Activated CD4-positive, alpha-beta memory T cell treated with anti-CD3 and anti-CD28 coated beads, Interleukin-2, amount 10 ng/mL, durations not matched to agents 7 days and 5 days (primary cell): ENCODE results near the gene BCL11B. TPM values are rescaled to one million over a fixed set of nuclear protein-coding genes. Genes with fewer than 3 reads are reported as not detected.
A peak's percentile ranks its signal among the peaks of the same experiment; 100 is the strongest.

Experiments
- CTCF ChIA-PET: fragments of 350-600 bp; sonication (Branson Sonifier 250); formaldehyde crosslinking; loops from one replicate; lab custom pipeline; 2021; ENCODE audit warnings: antibody characterized with exemption, inconsistent platforms; lab: Charles Lee
- POLR2A ChIA-PET: fragments of 350-600 bp; sonication (Branson Sonifier 250); formaldehyde crosslinking; loops from one replicate; lab custom pipeline; 2021; ENCODE audit warnings: antibody characterized with exemption; lab: Charles Lee
- DNase-seq: peaks from one replicate; pipeline ENCODE4 v3.0.0-alpha.2; 2020
- H3K27ac Mint-ChIP-seq: one replicate; pipeline ENCODE4 v1.8.0; 2021; ENCODE audit warnings: mild to moderate bottlenecking, mixed read lengths
- H3K27me3 Mint-ChIP-seq: one replicate; pipeline ENCODE4 v1.8.0; 2021; ENCODE audit warnings: mixed read lengths
- H3K36me3 Mint-ChIP-seq: one replicate; pipeline ENCODE4 v1.8.0; 2021; ENCODE audit warnings: low read depth, mixed read lengths
- H3K4me1 Mint-ChIP-seq: one replicate; pipeline ENCODE4 v1.8.0; 2021; ENCODE audit warnings: mixed read lengths
- H3K4me3 Mint-ChIP-seq: one replicate; pipeline ENCODE4 v1.8.0; 2021; ENCODE audit warnings: mild to moderate bottlenecking, mixed read lengths
- H3K9me3 Mint-ChIP-seq: one replicate; pipeline ENCODE4 v1.8.0; 2021; ENCODE audit warnings: mixed read lengths
- total RNA-seq, 2 experiments: library from RNA; stranded (reverse); gene quantifications; one replicate each; pipeline ENCODE4 v1.2.3, GENCODE V29; 2021

BCL11B gene
- total RNA-seq, 2 experiments from 2014 or later: 81.7 to 82.0 TPM

DNA sequence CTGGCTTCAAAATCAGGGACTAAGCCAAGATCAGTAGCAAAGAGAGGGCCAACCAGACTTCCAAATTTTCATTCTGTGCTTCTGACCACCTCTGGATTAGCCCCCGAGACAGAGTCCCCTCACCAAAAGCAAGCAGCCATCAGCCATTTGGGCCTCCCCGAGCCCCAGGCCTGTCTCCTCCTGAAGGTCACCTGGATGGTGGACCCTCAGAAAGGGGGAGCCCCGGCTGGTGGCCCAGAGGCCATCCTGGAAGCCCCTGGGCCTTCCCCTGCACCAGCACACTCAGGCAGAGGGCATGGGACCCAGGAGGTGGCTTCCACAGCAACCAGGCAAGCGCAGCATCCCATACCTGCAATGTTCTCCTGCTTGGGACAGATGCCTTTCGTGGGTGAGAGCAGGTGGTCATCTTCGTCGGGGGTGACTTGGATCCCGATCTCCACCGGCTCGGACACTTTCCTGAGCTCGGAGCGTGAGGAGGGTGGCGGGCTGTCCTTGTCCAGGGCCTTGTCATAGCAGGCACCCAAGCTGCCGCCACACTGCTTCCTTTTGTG lies 14.8 kb downstream of the BCL11B start:
- peaks cover 90% of the 10 kb centered on the region for H3K36me3 Mint-ChIP-seq
- H3K4me1 Mint-ChIP-seq: peaks cover 93% of the 10 kb centered on the region
- POLR2A ChIA-PET: interaction anchor here (1.1 to 41.9 kb wide), 5 partner anchors 7 to 1067 kb away, joined by 3 to 1689 read pairs (median 4); partner anchors contain the start of gene BCL11B
- peak; percentile 17 for DNase-seq
- H3K27ac Mint-ChIP-seq: peak overlapping the region; percentile 100
- peak overlapping the region; percentile 99 for H3K4me3 Mint-ChIP-seq
- H3K27me3 Mint-ChIP-seq: no peaks in the 10 kb centered on the region
- CTCF ChIA-PET: interaction anchor here (0.7 to 1.5 kb wide), 5 partner anchors 8 to 27 kb away, joined by 3 to 7 read pairs (median 3); no protein-coding TSS in a partner anchor
- no peaks in the 10 kb centered on the region for H3K9me3 Mint-ChIP-seq

DNA sequence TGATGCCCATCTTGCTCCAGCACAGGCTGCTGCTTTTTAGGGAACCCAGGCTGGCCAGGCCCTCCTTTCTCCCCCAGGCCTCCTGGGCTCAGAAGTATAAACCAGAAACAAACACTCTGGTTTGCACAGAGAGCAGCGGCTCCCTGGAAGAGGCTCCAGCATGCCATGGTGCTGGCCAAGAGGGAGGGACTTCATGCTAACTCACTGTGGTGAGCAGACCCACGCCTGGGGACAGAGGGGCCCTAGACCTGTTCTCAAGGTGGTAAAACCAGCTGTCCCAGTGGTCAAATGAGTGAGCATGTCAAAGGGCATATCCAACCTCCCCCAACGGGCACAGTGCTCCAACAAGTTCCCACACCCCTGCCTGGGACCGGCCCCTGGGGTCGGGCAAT lies 15.5 kb downstream of the BCL11B start:
- ChIA-PET POLR2A (interaction anchor here (0.8 to 41.9 kb wide), 5 partner anchors 8 to 69 kb away, joined by 3 to 1689 read pairs (median 4); partner anchors contain the start of gene BCL11B), CTCF (interaction anchor here (0.7 to 1.5 kb wide), 5 partner anchors 9 to 26 kb away, joined by 3 to 7 read pairs (median 3); no protein-coding TSS in a partner anchor)
- Mint-ChIP-seq H3K36me3 (peaks cover 92% of the 10 kb centered on the region), H3K4me3 (peak overlapping the region; percentile 99), H3K27ac (peak overlapping the region; percentile 100), H3K27me3 (no peaks in the 10 kb centered on the region), H3K9me3 (no peaks in the 10 kb centered on the region), H3K4me1 (peaks cover 94% of the 10 kb centered on the region)
- peak; percentile 18 for DNase-seq

DNA sequence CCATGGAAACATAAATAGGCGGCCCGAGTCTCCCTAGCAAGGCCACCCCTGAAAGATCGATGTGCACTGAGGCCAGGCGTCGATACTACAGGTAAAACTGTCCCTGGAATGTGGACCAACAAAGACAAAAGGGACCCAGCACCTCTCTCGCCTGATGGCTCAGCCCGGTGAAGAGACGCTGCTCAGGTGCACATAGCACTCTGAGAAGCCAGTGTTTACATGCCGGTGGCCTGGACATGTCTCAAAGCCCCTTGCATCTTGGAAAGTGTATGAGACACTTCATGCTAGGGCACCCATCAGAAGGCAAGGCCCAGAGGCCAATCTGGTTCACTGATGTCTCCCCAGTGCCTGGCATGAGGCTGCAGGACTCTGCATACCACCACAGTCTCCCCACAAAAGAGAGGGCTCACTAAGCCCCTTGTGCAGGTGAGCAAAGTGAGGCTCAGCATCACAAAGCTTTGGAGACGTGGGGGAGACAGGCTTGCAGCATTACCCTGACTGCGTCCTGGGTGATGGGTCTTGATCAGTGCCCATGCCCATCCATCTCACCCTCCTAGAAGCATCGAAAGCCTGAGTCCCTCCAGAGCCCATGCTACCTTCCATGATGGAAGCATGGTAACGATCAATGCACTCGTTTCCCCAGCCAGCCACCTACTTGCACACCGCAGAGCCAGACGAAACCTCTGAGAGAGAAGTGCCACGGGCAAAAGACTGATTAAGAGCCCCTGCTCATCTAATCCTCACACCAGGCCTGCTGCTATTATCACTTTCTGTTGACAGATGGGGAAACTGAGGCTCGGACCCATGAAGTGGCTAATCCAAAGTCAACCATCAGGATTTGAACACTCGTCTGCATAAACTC lies 16.1 kb downstream of the BCL11B start:
- peak overlapping the region; percentile 99 for H3K4me3 Mint-ChIP-seq
- DNase-seq: peak; percentile 28
- H3K9me3 Mint-ChIP-seq: no peaks in the 10 kb centered on the region
- H3K27ac Mint-ChIP-seq: peak overlapping the region; percentile 100
- CTCF ChIA-PET: interaction anchor here (0.6 to 3.0 kb wide), 4 partner anchors 14 to 263 kb away, joined by 4 to 17 read pairs (median 7); no protein-coding TSS in a partner anchor
- H3K27me3 Mint-ChIP-seq: no peaks in the 10 kb centered on the region
- POLR2A ChIA-PET: interaction anchor here (0.8 to 41.9 kb wide), 5 partner anchors 8 to 67 kb away, joined by 3 to 1689 read pairs (median 10); partner anchors contain the start of gene BCL11B
- H3K36me3 Mint-ChIP-seq: peaks cover 93% of the 10 kb centered on the region
- H3K4me1 Mint-ChIP-seq: peaks cover 94% of the 10 kb centered on the region

DNA sequence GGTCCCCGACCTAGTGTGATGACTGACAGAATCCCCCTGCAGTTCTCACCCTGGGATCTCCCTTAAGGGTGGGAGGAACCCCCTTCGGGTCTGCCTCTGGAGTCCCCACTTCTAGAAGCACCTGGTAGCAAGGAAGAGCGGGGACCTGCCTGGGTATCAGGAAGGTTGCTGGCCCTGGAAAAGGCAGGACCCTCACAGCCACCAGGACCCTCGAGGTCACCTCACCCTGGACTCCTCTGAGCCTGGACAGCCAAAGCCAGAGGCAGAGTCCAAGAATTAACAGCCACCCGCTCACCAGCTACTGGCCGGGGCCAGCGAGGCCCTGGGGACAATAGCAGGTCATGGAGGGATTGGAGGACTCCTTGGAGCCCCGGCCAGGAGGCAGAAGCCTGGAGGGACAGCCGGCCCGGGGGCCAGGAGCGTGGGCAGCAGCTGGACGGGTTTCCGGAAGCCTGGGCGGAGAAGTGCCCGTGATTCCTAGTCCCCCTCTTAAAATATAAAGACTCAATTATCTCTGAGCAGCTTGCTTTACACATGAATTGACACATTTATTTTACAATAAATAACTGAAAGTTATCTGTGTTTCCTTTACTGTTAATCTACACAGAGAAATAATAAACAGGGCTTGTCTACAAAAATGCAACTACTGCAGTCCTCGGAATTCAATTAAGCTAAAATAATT lies 17.5 kb downstream of the BCL11B start:
- peak overlapping the region; percentile 75 for H3K4me3 Mint-ChIP-seq
- peak overlapping the region; percentile 100 for H3K27ac Mint-ChIP-seq
- ChIA-PET CTCF (interaction anchor here (0.7 to 3.0 kb wide), 9 partner anchors 10 to 66 kb away, joined by 3 to 17 read pairs (median 6); partner anchors contain the start of gene BCL11B), POLR2A (interaction anchor here (0.7 to 41.9 kb wide), 7 partner anchors 10 to 66 kb away, joined by 3 to 1689 read pairs (median 8); partner anchors contain the start of gene BCL11B)
- DNase-seq: no peak
- H3K36me3 Mint-ChIP-seq: peaks cover 92% of the 10 kb centered on the region
- H3K4me1 Mint-ChIP-seq: peaks cover 94% of the 10 kb centered on the region
- H3K27me3 Mint-ChIP-seq: no peaks in the 10 kb centered on the region
- H3K9me3 Mint-ChIP-seq: no peaks in the 10 kb centered on the region

DNA sequence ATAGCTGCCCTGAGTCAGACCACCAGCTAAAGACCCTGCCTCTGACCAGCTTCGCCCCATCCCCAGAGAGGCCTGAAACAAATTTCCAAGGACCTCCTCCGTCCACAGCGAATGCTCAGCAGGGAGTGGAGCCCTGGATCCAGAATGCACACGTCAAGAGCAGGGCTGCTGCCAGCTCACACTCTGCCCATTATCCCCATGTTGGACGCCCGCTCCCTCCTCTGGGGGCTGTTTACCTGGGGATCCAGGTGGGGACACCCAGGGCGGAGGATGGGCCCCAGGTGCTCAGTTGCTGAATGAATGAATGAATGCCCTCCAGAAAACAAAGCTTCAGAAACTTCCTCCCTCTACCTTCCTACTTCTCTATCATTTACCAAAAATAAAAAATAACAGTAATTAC lies 18.1 kb downstream of the BCL11B start:
- peaks cover 92% of the 10 kb centered on the region for H3K36me3 Mint-ChIP-seq
- no peaks in the 10 kb centered on the region for H3K27me3 Mint-ChIP-seq
- POLR2A ChIA-PET: interaction anchor here (0.7 to 41.9 kb wide), 6 partner anchors 10 to 65 kb away, joined by 3 to 1689 read pairs (median 9); partner anchors contain the start of gene BCL11B
- peaks cover 94% of the 10 kb centered on the region for H3K4me1 Mint-ChIP-seq
- H3K27ac Mint-ChIP-seq: peak overlapping the region; percentile 94
- no peak for DNase-seq
- no peaks in the 10 kb centered on the region for H3K9me3 Mint-ChIP-seq
- peak overlapping the region; percentile 75 for H3K4me3 Mint-ChIP-seq
- CTCF ChIA-PET: interaction anchor here (0.7 to 3.0 kb wide), 8 partner anchors 10 to 24 kb away, joined by 3 to 17 read pairs (median 4); partner anchors contain the start of gene BCL11B

DNA sequence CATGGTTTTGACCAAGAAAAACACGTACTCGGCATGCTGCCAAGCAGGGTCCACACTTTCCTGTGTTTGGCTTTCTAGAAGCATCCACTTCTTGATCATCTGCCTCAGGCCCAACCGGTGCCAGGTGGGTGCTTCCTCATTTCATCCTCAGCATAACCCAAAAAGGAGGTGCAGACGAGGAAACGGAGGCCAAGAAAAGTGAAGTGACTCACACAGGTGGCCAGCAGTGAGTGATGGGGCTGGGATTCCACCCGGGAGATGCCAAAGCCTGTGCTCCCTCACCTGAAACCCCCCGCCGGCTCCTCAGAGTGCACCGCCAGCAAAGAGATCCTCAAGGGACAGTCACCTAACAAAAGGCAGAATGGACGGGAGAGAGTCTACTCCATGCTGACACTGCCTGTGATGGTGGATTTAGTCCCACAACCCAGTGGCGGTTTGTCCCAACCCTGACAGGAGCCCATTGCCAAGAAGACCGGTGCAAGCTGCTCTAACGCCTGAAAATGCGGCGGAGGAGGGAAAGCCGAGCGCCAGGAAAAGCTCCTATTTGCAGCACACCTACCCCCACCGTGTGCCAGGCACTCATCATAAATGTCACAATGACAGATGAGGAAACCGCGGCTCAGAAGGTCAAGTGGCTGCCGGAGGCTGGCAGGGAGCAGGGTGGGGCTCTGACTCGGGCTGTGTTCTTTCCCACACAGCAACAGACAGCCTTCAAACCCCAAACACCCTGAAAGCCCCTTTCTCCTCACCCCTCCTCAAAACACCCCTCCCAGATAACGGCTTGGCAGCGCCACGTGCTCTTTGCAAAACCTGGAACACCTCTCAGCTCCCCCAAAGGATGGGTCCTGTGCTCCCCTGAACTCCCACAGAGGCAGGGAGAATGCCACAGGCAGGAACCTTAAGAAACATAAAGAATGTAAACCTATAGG lies 18.8 kb downstream of the BCL11B start:
- Mint-ChIP-seq H3K36me3 (peaks cover 92% of the 10 kb centered on the region), H3K27me3 (no peaks in the 10 kb centered on the region), H3K4me3 (peak overlapping the region; percentile 75), H3K4me1 (peaks cover 94% of the 10 kb centered on the region), H3K27ac (peak overlapping the region; percentile 94), H3K9me3 (no peaks in the 10 kb centered on the region)
- ChIA-PET CTCF (interaction anchor here (0.9 to 3.0 kb wide), 6 partner anchors 9 to 23 kb away, joined by 4 to 17 read pairs (median 5); partner anchors contain the start of gene BCL11B), POLR2A (interaction anchor here (0.7 to 41.9 kb wide), 6 partner anchors 11 to 64 kb away, joined by 3 to 1689 read pairs (median 9); partner anchors contain the start of gene BCL11B)
- peak; percentile 70 for DNase-seq

DNA sequence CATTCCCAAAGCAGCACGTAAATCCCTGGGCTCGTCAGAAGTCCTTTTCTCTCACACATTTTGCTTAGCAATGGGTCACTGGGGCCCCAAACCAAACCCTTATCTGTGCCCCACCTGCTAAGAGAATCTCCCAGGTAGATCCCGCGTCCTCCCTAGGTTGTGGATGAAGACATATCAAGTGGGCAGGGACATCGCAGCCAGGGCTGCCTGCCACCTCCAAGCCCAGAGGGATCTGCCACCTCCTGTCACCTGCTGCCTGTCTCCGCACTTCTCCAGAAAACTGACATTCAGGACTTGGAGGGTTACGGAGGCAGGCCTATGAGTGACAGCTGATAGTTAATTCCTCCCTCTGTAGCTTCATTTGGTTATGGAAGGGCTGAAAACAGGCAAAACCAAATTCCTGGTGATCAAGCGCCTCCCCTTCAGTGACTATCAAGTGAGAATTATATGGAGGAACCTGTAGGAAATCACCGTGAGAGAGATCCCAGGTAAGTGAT lies 19.5 kb downstream of the BCL11B start:
- CTCF ChIA-PET: interaction anchor here (0.8 to 2.4 kb wide), 3 partner anchors 19 to 22 kb away, joined by 3 to 6 read pairs (median 3); partner anchors contain the start of gene BCL11B
- Mint-ChIP-seq H3K4me1 (peaks cover 94% of the 10 kb centered on the region), H3K27ac (peak overlapping the region; percentile 94), H3K36me3 (peaks cover 88% of the 10 kb centered on the region), H3K4me3 (peak overlapping the region; percentile 75), H3K9me3 (no peaks in the 10 kb centered on the region), H3K27me3 (no peaks in the 10 kb centered on the region)
- no peak for DNase-seq
- POLR2A ChIA-PET: interaction anchor here (24.6 to 41.9 kb wide), 2 partner anchors 11 to 14 kb away, joined by 1689 read pairs; partner anchors contain the start of gene BCL11B

DNA sequence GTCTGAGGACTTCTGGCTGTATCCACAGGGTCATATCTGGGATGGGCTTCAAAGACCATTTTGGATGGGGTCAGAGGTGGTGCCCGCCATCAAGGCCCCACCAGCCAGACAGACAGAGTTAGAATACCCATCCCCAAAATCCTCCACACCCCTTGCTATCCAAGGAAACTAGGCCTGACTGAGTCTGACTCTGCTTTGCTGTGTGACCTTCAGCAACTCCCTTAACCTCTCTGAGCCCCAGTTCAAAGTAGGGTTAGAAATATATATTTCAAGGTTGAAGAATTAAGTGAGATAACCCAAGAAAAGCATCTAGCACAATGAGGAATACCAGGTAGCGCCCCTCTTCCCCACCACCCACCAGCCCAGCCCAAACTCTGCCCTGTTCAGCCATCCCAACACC lies 20.3 kb downstream of the BCL11B start:
- Mint-ChIP-seq H3K4me3 (peak overlapping the region; percentile 32), H3K27me3 (no peaks in the 10 kb centered on the region), H3K27ac (peak overlapping the region; percentile 65), H3K36me3 (peaks cover 86% of the 10 kb centered on the region), H3K9me3 (no peaks in the 10 kb centered on the region), H3K4me1 (peaks cover 94% of the 10 kb centered on the region)
- ChIA-PET POLR2A (interaction anchor here (0.8 to 41.9 kb wide), 4 partner anchors 12 to 61 kb away, joined by 3 to 1689 read pairs (median 1131); partner anchors contain the start of gene BCL11B), CTCF (interaction anchor here (0.8 to 0.9 kb wide), 2 partner anchors 20 to 22 kb away, joined by 3 read pairs; partner anchors contain the start of gene BCL11B)
- no peak for DNase-seq

DNA sequence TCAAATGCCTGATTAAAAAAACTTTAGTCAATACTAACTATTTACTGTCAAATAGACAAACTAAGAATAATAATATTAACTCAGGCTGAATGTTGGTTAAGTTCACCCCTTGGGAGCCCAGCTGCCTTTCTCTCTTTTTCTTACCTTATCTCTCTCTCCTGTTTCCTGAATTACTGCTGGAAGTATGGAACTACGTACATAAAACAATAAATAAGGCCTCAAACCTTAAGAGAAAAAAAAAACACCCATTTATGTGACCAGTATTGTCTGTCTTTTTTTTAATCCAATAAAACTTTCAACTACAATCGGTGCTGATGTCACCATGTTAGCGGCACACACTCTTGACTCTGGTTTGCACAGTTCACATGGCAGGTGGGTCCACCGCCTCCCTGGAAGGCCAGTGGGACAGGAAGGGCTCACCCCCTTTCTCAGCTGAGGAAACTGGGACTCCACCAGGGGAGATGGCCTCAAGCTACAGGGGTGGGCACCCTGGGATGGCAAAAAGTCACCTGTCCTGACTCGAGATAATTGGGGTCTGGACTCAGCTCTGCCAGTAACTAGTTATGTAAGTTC lies 21.3 kb downstream of the BCL11B start:
- Mint-ChIP-seq H3K27ac (peak overlapping the region; percentile 94), H3K27me3 (no peaks in the 10 kb centered on the region), H3K36me3 (peaks cover 78% of the 10 kb centered on the region), H3K4me1 (peaks cover 87% of the 10 kb centered on the region), H3K9me3 (no peaks in the 10 kb centered on the region), H3K4me3 (peak overlapping the region; percentile 60)
- no peak for DNase-seq
- CTCF ChIA-PET: interaction anchor here (0.8 to 3.0 kb wide), 7 partner anchors 10 to 62 kb away, joined by 3 to 14 read pairs (median 3); no protein-coding TSS in a partner anchor
- POLR2A ChIA-PET: interaction anchor here (0.5 to 41.9 kb wide), 5 partner anchors 13 to 1113 kb away, joined by 3 to 1689 read pairs (median 6); partner anchors contain the start of gene BCL11B

DNA sequence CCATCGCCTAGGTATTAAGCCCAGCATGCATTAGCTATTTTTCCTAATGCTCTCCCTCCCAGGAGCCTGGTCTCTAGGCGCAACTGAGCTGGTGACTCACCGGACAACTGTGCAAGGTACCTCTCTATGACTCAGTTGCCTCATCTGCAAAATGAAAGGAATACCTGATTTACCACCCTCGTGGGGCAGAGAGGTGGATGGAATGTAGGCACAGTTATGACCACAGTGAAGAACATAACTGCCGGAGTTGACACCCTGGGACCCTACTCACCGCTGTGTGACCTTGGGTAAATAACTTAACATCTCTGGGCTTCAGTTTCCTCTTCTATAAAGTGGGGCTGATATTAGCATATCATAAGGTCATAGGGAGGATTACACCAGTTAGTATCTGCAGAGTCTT lies 22.6 kb downstream of the BCL11B start:
- peaks cover 80% of the 10 kb centered on the region for H3K4me1 Mint-ChIP-seq
- CTCF ChIA-PET: interaction anchor here (1.0 to 3.0 kb wide), 6 partner anchors 11 to 1111 kb away, joined by 3 to 14 read pairs (median 4); no protein-coding TSS in a partner anchor
- H3K4me3 Mint-ChIP-seq: peak overlapping the region; percentile 38
- POLR2A ChIA-PET: interaction anchor here (1.4 to 41.9 kb wide), 3 partner anchors 15 to 42 kb away, joined by 3 to 1689 read pairs (median 573); partner anchors contain the start of gene BCL11B
- no peak for DNase-seq
- peaks cover 72% of the 10 kb centered on the region for H3K36me3 Mint-ChIP-seq
- H3K27me3 Mint-ChIP-seq: no peaks in the 10 kb centered on the region
- H3K27ac Mint-ChIP-seq: peak overlapping the region; percentile 94
- no peaks in the 10 kb centered on the region for H3K9me3 Mint-ChIP-seq
